GM19043 (cell line): Measurements from ENCODE around the gene TARBP1.
"Not testable (repeated sequence)": the region's sequence is repeated elsewhere in the genome, so short reads cannot be mapped to it uniquely, and the experiment has no call there.

Source experiments
- ATAC-seq: cut with Tn5 transposase; IDR thresholded peaks from one replicate; pipeline ENCODE4 v1.9.1; 2021; ENCODE audit warnings: low read depth; ENCODE audit not compliant: unreplicated experiment

TARBP1 gene

GRCh38 chr1:234478481-234479309 is at the start of gene TARBP1:
TARBP1 (minus strand) TSS chr1:234479179; CDS start chr1:234479103, 76 bp downstream.
- peak; percentile 56 for ATAC-seq

GRCh38 chr1:234528074-234528865 is 49.3 kb upstream of the TARBP1 start:
- no peak for ATAC-seq

- ATAC-seq, result no peak
These were observed 48.4 kb upstream of the TARBP1 start for GRCh38 chr1:234527346-234527745.

- no peak for ATAC-seq
These were observed 47.9 kb upstream of the TARBP1 start for GRCh38 chr1:234526922-234527321.

- ATAC-seq, result no peak
These were observed 46.3 kb upstream of the TARBP1 start for GRCh38 chr1:234525099-234525799.

GRCh38 chr1:234521836-234522235 is 42.9 kb upstream of the TARBP1 start:
- ATAC-seq, result no peak

GRCh38 chr1:234520908-234521817 is 42.2 kb upstream of the TARBP1 start:
- no peak for ATAC-seq

GRCh38 chr1:234519506-234519905 is 40.5 kb upstream of the TARBP1 start:
- no peak for ATAC-seq

GRCh38 chr1:234518876-234519275 is 39.9 kb upstream of the TARBP1 start:
- ATAC-seq, result no peak

GRCh38 chr1:234518086-234518485 is 39.1 kb upstream of the TARBP1 start:
- ATAC-seq, result not testable (repeated sequence)

GRCh38 chr1:234517110-234517802 is 38.3 kb upstream of the TARBP1 start:
- no peak for ATAC-seq

GRCh38 chr1:234515821-234516241 is 36.9 kb upstream of the TARBP1 start:
- ATAC-seq, result no peak

GRCh38 chr1:234515411-234515810 is 36.4 kb upstream of the TARBP1 start:
- no peak for ATAC-seq

- no peak for ATAC-seq
These were observed 33.5 kb upstream of the TARBP1 start for GRCh38 chr1:234512451-234512861.

- ATAC-seq, result no peak
These were observed 30.7 kb upstream of the TARBP1 start for GRCh38 chr1:234509457-234510328.

GRCh38 chr1:234507626-234508387 is 28.8 kb upstream of the TARBP1 start:
- no peak for ATAC-seq

- ATAC-seq, result no peak
These were observed 28.1 kb upstream of the TARBP1 start for GRCh38 chr1:234507089-234507488.

- no peak for ATAC-seq
These were observed 26.8 kb upstream of the TARBP1 start for GRCh38 chr1:234505769-234506102.
